HepG2 (cell line): ENCODE data around the gene PLEKHB2. TPM values are rescaled to one million over a fixed set of nuclear protein-coding genes. Genes with fewer than 3 reads are reported as not detected.

Source experiments
- FOSL2 ChIP-seq: sonication (generic); formaldehyde crosslinking; IDR thresholded peaks from 2 replicates; pipeline ENCODE4 v1.4.0; 2020; ENCODE audit warnings: missing genetic modification reagents
- KAT7 ChIP-seq: IDR thresholded peaks from 2 replicates; pipeline ENCODE4 v1.6.1; 2018; ENCODE audit warnings: borderline replicate concordance, missing compliant biosample characterization
- LBX2 ChIP-seq: sonication (generic); formaldehyde crosslinking; IDR thresholded peaks from 2 replicates; pipeline ENCODE4 v1.5.0; 2020; ENCODE audit warnings: missing genetic modification reagents, mild to moderate bottlenecking, borderline replicate concordance
- MIXL1 ChIP-seq: IDR thresholded peaks from 2 replicates; pipeline ENCODE4 v1.6.1; 2016
- NFYB ChIP-seq: sonication (generic); formaldehyde crosslinking; IDR thresholded peaks from 2 replicates; pipeline ENCODE4 v1.4.0; 2020; ENCODE audit warnings: missing genetic modification reagents
- SAP130 ChIP-seq: IDR thresholded peaks from 2 replicates; pipeline ENCODE4 v1.6.1; 2016; ENCODE audit warnings: low read depth
- SP1 ChIP-seq, 2 experiments: fragments of 450-650 bp in 1 of 2; sonication (generic) in 1 of 2; formaldehyde crosslinking in 1 of 2; IDR thresholded peaks; 2 replicates each; pipeline versions ENCODE4 v1.4.0 to v1.6.1; 2016 to 2020; ENCODE audit warnings: missing genetic modification reagents in 1 of 2
- TGIF2 ChIP-seq: IDR thresholded peaks from 2 replicates; pipeline ENCODE4 v1.6.1; 2016; ENCODE audit warnings: control low read depth, missing compliant biosample characterization
- ZBTB10 ChIP-seq: sonication (generic); formaldehyde crosslinking; IDR thresholded peaks from 2 replicates; pipeline ENCODE4 v1.4.0; 2020; ENCODE audit warnings: missing genetic modification reagents, borderline replicate concordance
- ZNF230 ChIP-seq: sonication (generic); formaldehyde crosslinking; IDR thresholded peaks from 2 replicates; pipeline ENCODE4 v1.4.0; 2020; ENCODE audit warnings: mild to moderate bottlenecking, missing genetic modification reagents
- ZNF292 ChIP-seq: sonication (generic); formaldehyde crosslinking; IDR thresholded peaks from 2 replicates; pipeline ENCODE4 v1.8.1; 2022; ENCODE audit warnings: mild to moderate bottlenecking, low read depth, missing genetic modification reagents, borderline replicate concordance
- ZNF580 ChIP-seq: IDR thresholded peaks from 2 replicates; pipeline ENCODE4 v1.6.1; 2016; ENCODE audit warnings: low read depth, borderline replicate concordance
- ZNF720 ChIP-seq: sonication (generic); formaldehyde crosslinking; IDR thresholded peaks from 2 replicates; pipeline ENCODE4 v1.4.0; 2020; ENCODE audit warnings: missing genetic modification reagents
- ZNF777 ChIP-seq: sonication (generic); formaldehyde crosslinking; IDR thresholded peaks from 2 replicates; pipeline ENCODE4 v1.4.0; 2020; ENCODE audit warnings: missing genetic modification reagents
- ZNF792 ChIP-seq: IDR thresholded peaks from 2 replicates; pipeline ENCODE4 v1.6.1; 2016
- ZNF839 ChIP-seq: sonication (generic); formaldehyde crosslinking; IDR thresholded peaks from 2 replicates; pipeline ENCODE4 v1.4.0; 2020; ENCODE audit warnings: missing genetic modification reagents, mild to moderate bottlenecking, borderline replicate concordance
- ZNF883 ChIP-seq: sonication (generic); formaldehyde crosslinking; IDR thresholded peaks from 2 replicates; pipeline ENCODE4 v1.5.1; 2020; ENCODE audit warnings: mild to moderate bottlenecking, missing genetic modification reagents; ENCODE audit errors: not compliant biosample characterization
- ZSCAN21 ChIP-seq: sonication (generic); formaldehyde crosslinking; IDR thresholded peaks from 2 replicates; pipeline ENCODE4 v1.8.0; 2022; ENCODE audit warnings: mild to moderate bottlenecking, missing genetic modification reagents, moderate library complexity, borderline replicate concordance
- polyA plus RNA-seq, 8 experiments: library from polyadenylated mRNA; depleted of rRNA in 3 of 8; stranded (reverse) in 7 of 8; unstranded in 1 of 8; fragments of >200 nt; fragmentation: Illumina TruSeq in 4 of 8; extraction: Trizol in 4 of 8; gene quantifications; 2 replicates each; pipeline versions ENCODE4 v1.2.1 to v1.2.3, GENCODE V29; 2011 to 2016; ENCODE audit warnings: low read depth in 4 of 8, missing spikeins in 1 of 8, mixed read lengths in 1 of 8; ENCODE audit not compliant: insufficient read depth in 1 of 8
- total RNA-seq, 5 experiments: library from RNA; depleted of rRNA; stranded (reverse); fragments of >200 nt; fragmentation: Illumina TruSeq; extraction: Trizol; gene quantifications; 2 replicates each; pipeline ENCODE4 v1.2.3, GENCODE V29; 2016; ENCODE audit warnings: low read depth in 1 of 5
- TF ChIP-seq, protein P1 (sequence below): sonication (generic); formaldehyde crosslinking; IDR thresholded peaks from 2 replicates; pipeline ENCODE4 v1.5.0; 2020; ENCODE audit warnings: mild to moderate bottlenecking, missing genetic modification reagents, borderline replicate concordance
- TF ChIP-seq, protein P2 (sequence below): IDR thresholded peaks from 2 replicates; pipeline ENCODE4 v1.6.1; 2016; ENCODE audit warnings: missing compliant biosample characterization, missing genetic modification reagents, borderline replicate concordance

The PLEKHB2 gene
- total and polyA plus RNA-seq, 2 of the 13 experiments (the other 11 are each of a cell fraction or from before 2014, with no cell fraction given), result 73.0 to 78.9 TPM

GRCh38 chr2:131105950-131106801 is 1.0 kb downstream of the PLEKHB2 start (continued):
- TF ChIP-seq, protein P1, sequence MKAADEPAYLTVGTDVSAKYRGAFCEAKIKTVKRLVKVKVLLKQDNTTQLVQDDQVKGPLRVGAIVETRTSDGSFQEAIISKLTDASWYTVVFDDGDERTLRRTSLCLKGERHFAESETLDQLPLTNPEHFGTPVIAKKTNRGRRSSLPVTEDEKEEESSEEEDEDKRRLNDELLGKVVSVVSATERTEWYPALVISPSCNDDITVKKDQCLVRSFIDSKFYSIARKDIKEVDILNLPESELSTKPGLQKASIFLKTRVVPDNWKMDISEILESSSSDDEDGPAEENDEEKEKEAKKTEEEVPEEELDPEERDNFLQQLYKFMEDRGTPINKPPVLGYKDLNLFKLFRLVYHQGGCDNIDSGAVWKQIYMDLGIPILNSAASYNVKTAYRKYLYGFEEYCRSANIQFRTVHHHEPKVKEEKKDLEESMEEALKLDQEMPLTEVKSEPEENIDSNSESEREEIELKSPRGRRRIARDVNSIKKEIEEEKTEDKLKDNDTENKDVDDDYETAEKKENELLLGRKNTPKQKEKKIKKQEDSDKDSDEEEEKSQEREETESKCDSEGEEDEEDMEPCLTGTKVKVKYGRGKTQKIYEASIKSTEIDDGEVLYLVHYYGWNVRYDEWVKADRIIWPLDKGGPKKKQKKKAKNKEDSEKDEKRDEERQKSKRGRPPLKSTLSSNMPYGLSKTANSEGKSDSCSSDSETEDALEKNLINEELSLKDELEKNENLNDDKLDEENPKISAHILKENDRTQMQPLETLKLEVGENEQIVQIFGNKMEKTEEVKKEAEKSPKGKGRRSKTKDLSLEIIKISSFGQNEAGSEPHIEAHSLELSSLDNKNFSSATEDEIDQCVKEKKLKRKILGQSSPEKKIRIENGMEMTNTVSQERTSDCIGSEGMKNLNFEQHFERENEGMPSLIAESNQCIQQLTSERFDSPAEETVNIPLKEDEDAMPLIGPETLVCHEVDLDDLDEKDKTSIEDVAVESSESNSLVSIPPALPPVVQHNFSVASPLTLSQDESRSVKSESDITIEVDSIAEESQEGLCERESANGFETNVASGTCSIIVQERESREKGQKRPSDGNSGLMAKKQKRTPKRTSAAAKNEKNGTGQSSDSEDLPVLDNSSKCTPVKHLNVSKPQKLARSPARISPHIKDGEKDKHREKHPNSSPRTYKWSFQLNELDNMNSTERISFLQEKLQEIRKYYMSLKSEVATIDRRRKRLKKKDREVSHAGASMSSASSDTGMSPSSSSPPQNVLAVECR, result peak; percentile 79
- TF ChIP-seq, protein P2, sequence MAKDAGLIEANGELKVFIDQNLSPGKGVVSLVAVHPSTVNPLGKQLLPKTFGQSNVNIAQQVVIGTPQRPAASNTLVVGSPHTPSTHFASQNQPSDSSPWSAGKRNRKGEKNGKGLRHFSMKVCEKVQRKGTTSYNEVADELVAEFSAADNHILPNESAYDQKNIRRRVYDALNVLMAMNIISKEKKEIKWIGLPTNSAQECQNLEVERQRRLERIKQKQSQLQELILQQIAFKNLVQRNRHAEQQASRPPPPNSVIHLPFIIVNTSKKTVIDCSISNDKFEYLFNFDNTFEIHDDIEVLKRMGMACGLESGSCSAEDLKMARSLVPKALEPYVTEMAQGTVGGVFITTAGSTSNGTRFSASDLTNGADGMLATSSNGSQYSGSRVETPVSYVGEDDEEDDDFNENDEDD (CRISPR knock-in tag), result 0 out of 2 replicates have a peak, but pooled peaks have one; percentile 12
- TF ChIP-seq ZNF580 (0 out of 2 replicates have a peak, but pooled peaks have one; percentile 51), SAP130 (CRISPR knock-in tag) (peak; percentile 89), ZNF230 (CRISPR knock-in tag) (0 out of 2 replicates have a peak, but pooled peaks have one; percentile 70), LBX2 (CRISPR knock-in tag) (0 out of 2 replicates have a peak, but pooled peaks have one; percentile 48), KAT7 (no peak), TGIF2 (CRISPR knock-in tag) (peak; percentile 90), FOSL2 (CRISPR knock-in tag) (peak; percentile 44), SP1 (IDR thresholded peaks at IDR 0.05) (no peak), SP1 (CRISPR knock-in tag; IDR thresholded peaks at IDR 0.05) (0 out of 2 replicates have a peak, but pooled peaks have one; percentile 34), ZBTB10 (CRISPR knock-in tag) (no peak), MIXL1 (CRISPR knock-in tag) (peak; percentile 41; the same call in 1 of the 2 replicates), ZNF777 (CRISPR knock-in tag) (no peak), ZNF292 (CRISPR knock-in tag) (peak; percentile 54; the same call in 1 of the 2 replicates), NFYB (CRISPR knock-in tag) (peak; percentile 18; the same call in 1 of the 2 replicates), ZSCAN21 (CRISPR knock-in tag) (0 out of 2 replicates have a peak, but pooled peaks have one; percentile 18), ZNF839 (CRISPR knock-in tag) (no peak), ZNF792 (CRISPR knock-in tag) (no peak), ZNF720 (CRISPR knock-in tag) (no peak), ZNF883 (CRISPR knock-in tag) (no peak)
